Erythroblast (primary cell): Measurements from ENCODE around the gene BICD2.

Experiments used
- GATA1 ChIP-seq: IDR thresholded peaks from 2 replicates; pipeline ENCODE4 v1.6.1; 2011; ENCODE audit warnings: low read depth, mild to moderate bottlenecking, control low read depth, low read length, moderate library complexity
- POLR2A ChIP-seq: IDR thresholded peaks from 2 replicates; pipeline ENCODE4 v1.6.1; 2011; ENCODE audit warnings: mild to moderate bottlenecking, low read length

- TF ChIP-seq POLR2A (no peak), GATA1 (no peak)
Measured at GRCh38 chr9:92706218-92706940, 58.3 kb downstream of the BICD2 start.
